ENCODE results near the gene ACOT7. TPM values are rescaled to one million over a fixed set of nuclear protein-coding genes. Genes with fewer than 3 reads are reported as not detected.
"Not testable (repeated sequence)": the region's sequence is repeated elsewhere in the genome, so short reads cannot be mapped to it uniquely, and the experiment has no call there.

ACOT7 gene
- total RNA-seq, 1 donor from 2014 or later: 12.7 TPM

- Mint-ChIP-seq H3K27me3 (peaks cover 11% of the 10 kb centered on the region), H3K9me3 (no peaks in the 10 kb centered on the region), H3K36me3 (ENCODE audit: low read depth) (no peaks in the 10 kb centered on the region), H3K4me1 (no peaks in the 10 kb centered on the region), H3K4me3 (no peak overlapping the region), H3K27ac (no peak overlapping the region)
- no peak for DNase-seq
- no peak for ATAC-seq (ENCODE audit: low read depth)
- ChIA-PET POLR2A (no interaction called here), CTCF (interaction anchor here (1.8 to 5.4 kb wide), 2 partner anchors 37 to 39 kb away, joined by 5 to 38 read pairs; no protein-coding TSS in a partner anchor)
- no peak for TF ChIP-seq CTCF (IDR thresholded peaks at IDR 0.05)
- intact Hi-C loops (cut with micrococcal nuclease): loop anchor here (10.0 kb wide), 1 partner anchor 887 kb away; no protein-coding TSS in a partner anchor
These were observed 8.1 kb upstream of the ACOT7 start for GRCh38 chr1:6401673-6402072.

GRCh38 chr1:6399294-6399693, 5.7 kb upstream of the ACOT7 start:
- POLR2A ChIA-PET: no interaction called here
- TF ChIP-seq CTCF (IDR thresholded peaks at IDR 0.05): no peak
- Mint-ChIP-seq H3K4me1 (peaks cover 8% of the 10 kb centered on the region), H3K27me3 (peaks cover 11% of the 10 kb centered on the region), H3K9me3 (no peaks in the 10 kb centered on the region), H3K36me3 (ENCODE audit: low read depth) (no peaks in the 10 kb centered on the region), H3K27ac (peak overlapping the region; percentile 9), H3K4me3 (no peak overlapping the region)
- DNase-seq (no peak), ATAC-seq (ENCODE audit: low read depth) (no peak)
- CTCF ChIA-PET: interaction anchor here (1.3 kb wide), 1 partner anchor 153 kb away, joined by 5 read pairs; no protein-coding TSS in a partner anchor
- intact Hi-C loops (cut with micrococcal nuclease): no loop called here

GRCh38 chr1:6397844-6398441, 4.4 kb upstream of the ACOT7 start:
- no peak overlapping the region for H3K4me3 Mint-ChIP-seq
- H3K4me1 Mint-ChIP-seq: peaks cover 15% of the 10 kb centered on the region
- TF ChIP-seq CTCF (IDR thresholded peaks at IDR 0.05): no peak
- ChIA-PET POLR2A (no interaction called here), CTCF (interaction anchor here (1.3 kb wide), 1 partner anchor 151 kb away, joined by 5 read pairs; no protein-coding TSS in a partner anchor)
- peaks cover 11% of the 10 kb centered on the region for H3K27me3 Mint-ChIP-seq
- ATAC-seq (ENCODE audit: low read depth) (no peak), DNase-seq (no peak)
- no peaks in the 10 kb centered on the region for H3K9me3 Mint-ChIP-seq
- no peak overlapping the region for H3K27ac Mint-ChIP-seq
- intact Hi-C loops (cut with micrococcal nuclease): no loop called here
- no peaks in the 10 kb centered on the region for H3K36me3 Mint-ChIP-seq (ENCODE audit: low read depth)

GRCh38 chr1:6396998-6397397, 3.4 kb upstream of the ACOT7 start:
- Mint-ChIP-seq H3K27ac (no peak overlapping the region), H3K4me1 (peaks cover 21% of the 10 kb centered on the region), H3K27me3 (peaks cover 9% of the 10 kb centered on the region), H3K36me3 (ENCODE audit: low read depth) (no peaks in the 10 kb centered on the region), H3K9me3 (no peaks in the 10 kb centered on the region), H3K4me3 (no peak overlapping the region)
- intact Hi-C loops (cut with micrococcal nuclease): no loop called here
- no peak for TF ChIP-seq CTCF (IDR thresholded peaks at IDR 0.05)
- DNase-seq (no peak), ATAC-seq (ENCODE audit: low read depth) (no peak)
- POLR2A ChIA-PET: no interaction called here
- CTCF ChIA-PET: no interaction called here

GRCh38 chr1:6395781-6396244, 2.2 kb upstream of the ACOT7 start:
- ATAC-seq (ENCODE audit: low read depth); POLR2A ChIA-PET; H3K4me3 Mint-ChIP-seq; DNase-seq; H3K36me3 Mint-ChIP-seq (ENCODE audit: low read depth); H3K27ac Mint-ChIP-seq; H3K9me3 Mint-ChIP-seq; intact Hi-C loops (cut with micrococcal nuclease); H3K27me3 Mint-ChIP-seq; CTCF ChIA-PET: not testable (repeated sequence)
- peaks cover 22% of the 10 kb centered on the region for H3K4me1 Mint-ChIP-seq

GRCh38 chr1:6395130-6395529, 1.6 kb upstream of the ACOT7 start:
- Mint-ChIP-seq H3K4me3 (peak overlapping the region; percentile 55), H3K4me1 (peaks cover 22% of the 10 kb centered on the region)
- CTCF ChIA-PET: interaction anchor here (1.5 kb wide), 2 partner anchors 10 to 149 kb away, joined by 4 to 5 read pairs; no protein-coding TSS in a partner anchor
- H3K27ac Mint-ChIP-seq; ATAC-seq (ENCODE audit: low read depth); intact Hi-C loops (cut with micrococcal nuclease); H3K27me3 Mint-ChIP-seq; H3K36me3 Mint-ChIP-seq (ENCODE audit: low read depth); H3K9me3 Mint-ChIP-seq; DNase-seq: not testable (repeated sequence)
- POLR2A ChIA-PET: interaction anchor here (0.7 to 2.2 kb wide), 2 partner anchors 36 to 147 kb away, joined by 3 to 8 read pairs; no protein-coding TSS in a partner anchor
